Astrocyte (in vitro differentiated cells and primary cell): ENCODE data around the gene WASF2.

Source experiments
- CTCF ChIP-seq: IDR thresholded peaks from 2 replicates; pipeline ENCODE4 v1.5.1; 2011; ENCODE audit warnings: low read depth, mild to moderate bottlenecking, inconsistent platforms, low read length, moderate library complexity; ENCODE audit not compliant: insufficient read depth
- EZH2 ChIP-seq: IDR thresholded peaks from 2 replicates; pipeline ENCODE4 v1.6.1; 2012; ENCODE audit warnings: mild to moderate bottlenecking, low read length, inconsistent platforms; ENCODE audit not compliant: insufficient read depth

DNA sequence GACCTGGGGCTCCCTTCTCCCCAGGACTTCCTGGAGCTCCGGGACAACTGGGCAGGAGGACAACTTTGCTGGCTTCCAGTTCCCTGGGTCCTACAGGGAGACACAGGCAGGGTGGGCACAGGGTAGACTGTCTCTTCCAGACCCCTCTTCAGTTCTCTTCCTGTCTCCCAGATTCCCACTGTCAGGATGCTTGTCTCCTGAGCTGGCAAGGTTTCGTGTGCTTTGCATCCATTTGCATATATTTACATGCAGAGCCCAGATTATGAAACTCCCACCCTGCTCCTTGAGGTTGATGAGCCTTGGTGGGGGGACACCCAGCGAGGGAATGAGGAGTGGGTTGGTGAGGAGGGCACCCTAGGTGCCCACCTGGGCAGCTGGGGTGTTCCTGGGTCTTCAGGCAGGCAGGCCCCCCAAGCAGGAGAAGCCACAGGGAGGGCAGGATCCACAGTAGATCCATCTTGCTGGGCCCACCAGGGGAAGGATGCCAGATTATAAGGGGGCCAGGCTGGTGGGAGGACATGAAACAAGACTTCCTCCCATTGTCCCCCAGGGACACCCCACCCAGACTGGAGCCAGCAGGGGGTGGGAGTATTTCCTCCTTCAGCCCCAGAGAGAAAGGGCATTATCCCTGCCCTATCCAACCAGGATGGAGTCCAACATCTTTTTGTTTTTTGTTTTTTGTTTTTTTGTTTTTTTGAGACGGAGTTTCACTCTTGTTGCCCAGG, 115.4 kb downstream of the WASF2 start, which contains the start of gene FCN3:
- TF ChIP-seq CTCF (no peak), EZH2 (no peak)
